GM06990 (cell line): ENCODE results near the gene DNAJC21.

Experiments used
- DNase-seq: peaks from one replicate; pipeline ENCODE4 v3.0.0-alpha.2; 2011; ENCODE audit not compliant: insufficient read length; ENCODE audit errors: extremely low read depth
- H3K27me3 ChIP-seq: replicated peaks from 2 replicates; pipeline ENCODE4 v1.6.0; 2011; ENCODE audit warnings: low read length; ENCODE audit not compliant: control insufficient read depth, insufficient read depth
- H3K36me3 ChIP-seq: 2 replicates; pipeline ENCODE4 v1.5.1; 2011; ENCODE audit warnings: low read length; ENCODE audit not compliant: control insufficient read depth, insufficient read depth
- H3K4me3 ChIP-seq: replicated peaks from 2 replicates; pipeline ENCODE4 v1.5.1; 2011; ENCODE audit warnings: low read depth, mild to moderate bottlenecking, control low read depth, low read length
- TF ChIP-seq, protein P1 (sequence below): IDR thresholded peaks from 2 replicates; pipeline ENCODE4 v1.5.1; 2011; ENCODE audit warnings: low read length, control low read depth, mild to moderate bottlenecking, inconsistent platforms; ENCODE audit not compliant: insufficient read depth, poor library complexity, severe bottlenecking

DNAJC21 gene

DNA sequence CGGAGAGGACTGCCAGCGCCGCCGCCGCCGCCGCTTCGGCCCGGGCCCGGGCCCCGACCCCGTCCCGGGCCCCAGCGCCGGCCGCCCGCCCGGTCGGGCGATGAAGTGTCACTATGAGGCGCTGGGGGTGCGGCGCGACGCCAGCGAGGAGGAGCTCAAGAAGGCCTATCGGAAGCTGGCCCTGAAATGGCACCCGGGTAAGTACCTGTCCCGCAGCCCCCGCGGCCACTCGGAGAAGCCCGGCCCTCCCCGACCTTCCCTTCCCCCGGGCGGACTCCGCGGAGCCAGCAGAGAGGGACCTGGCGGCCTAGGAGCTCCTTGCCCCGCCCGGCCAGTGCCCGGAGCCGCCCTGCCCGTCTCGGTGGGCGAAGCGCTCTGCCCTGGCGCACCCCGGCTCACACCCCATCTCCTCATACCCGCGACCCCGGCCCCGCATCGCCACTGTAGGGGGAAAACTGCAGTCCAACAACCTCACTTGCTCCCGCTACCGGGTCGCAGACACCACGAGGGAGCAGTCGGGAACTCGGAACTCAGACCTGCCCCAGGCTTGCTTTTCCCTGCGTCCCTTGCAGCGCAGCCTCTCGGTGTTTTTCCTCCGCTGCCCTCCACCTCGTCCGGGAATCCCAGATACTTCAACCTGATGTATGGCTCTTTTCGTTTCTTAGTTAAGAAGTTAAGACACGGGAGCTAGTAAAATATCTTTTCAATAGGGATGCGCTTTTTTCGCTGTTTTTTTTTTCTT is 532 bp downstream of the DNAJC21 start:
- peak; percentile 87 for DNase-seq
- Histone ChIP-seq H3K36me3 (no peaks in the 10 kb centered on the region; the same call in none of the 2 replicates), H3K4me3 (peak overlapping the region; percentile 98), H3K27me3 (no peaks in the 10 kb centered on the region)
- TF ChIP-seq, protein P1, sequence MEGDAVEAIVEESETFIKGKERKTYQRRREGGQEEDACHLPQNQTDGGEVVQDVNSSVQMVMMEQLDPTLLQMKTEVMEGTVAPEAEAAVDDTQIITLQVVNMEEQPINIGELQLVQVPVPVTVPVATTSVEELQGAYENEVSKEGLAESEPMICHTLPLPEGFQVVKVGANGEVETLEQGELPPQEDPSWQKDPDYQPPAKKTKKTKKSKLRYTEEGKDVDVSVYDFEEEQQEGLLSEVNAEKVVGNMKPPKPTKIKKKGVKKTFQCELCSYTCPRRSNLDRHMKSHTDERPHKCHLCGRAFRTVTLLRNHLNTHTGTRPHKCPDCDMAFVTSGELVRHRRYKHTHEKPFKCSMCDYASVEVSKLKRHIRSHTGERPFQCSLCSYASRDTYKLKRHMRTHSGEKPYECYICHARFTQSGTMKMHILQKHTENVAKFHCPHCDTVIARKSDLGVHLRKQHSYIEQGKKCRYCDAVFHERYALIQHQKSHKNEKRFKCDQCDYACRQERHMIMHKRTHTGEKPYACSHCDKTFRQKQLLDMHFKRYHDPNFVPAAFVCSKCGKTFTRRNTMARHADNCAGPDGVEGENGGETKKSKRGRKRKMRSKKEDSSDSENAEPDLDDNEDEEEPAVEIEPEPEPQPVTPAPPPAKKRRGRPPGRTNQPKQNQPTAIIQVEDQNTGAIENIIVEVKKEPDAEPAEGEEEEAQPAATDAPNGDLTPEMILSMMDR, result no peak

DNA sequence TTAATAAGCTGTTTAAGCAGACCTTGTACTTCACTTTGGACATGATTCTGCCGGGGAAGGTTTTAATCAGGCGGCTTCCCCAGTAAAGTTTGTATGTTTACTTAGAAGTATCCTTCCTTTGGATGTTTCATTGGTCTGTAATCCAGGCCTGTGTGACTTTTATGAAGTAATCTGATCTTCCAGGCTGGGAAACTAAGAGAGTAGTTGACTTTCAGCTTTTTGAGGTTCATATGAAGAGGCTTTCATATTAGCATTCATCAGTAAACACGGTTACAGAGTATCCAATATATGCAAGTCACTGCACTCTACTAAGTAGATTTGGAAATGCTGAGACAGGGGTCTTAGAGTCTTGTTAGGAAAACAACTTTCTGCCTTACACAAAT is 1.1 kb downstream of the DNAJC21 start:
- Histone ChIP-seq H3K4me3 (peak overlapping the region; percentile 98), H3K36me3 (no peaks in the 10 kb centered on the region; the same call in none of the 2 replicates), H3K27me3 (no peaks in the 10 kb centered on the region)
- TF ChIP-seq, protein P1, result no peak
- no peak for DNase-seq

DNA sequence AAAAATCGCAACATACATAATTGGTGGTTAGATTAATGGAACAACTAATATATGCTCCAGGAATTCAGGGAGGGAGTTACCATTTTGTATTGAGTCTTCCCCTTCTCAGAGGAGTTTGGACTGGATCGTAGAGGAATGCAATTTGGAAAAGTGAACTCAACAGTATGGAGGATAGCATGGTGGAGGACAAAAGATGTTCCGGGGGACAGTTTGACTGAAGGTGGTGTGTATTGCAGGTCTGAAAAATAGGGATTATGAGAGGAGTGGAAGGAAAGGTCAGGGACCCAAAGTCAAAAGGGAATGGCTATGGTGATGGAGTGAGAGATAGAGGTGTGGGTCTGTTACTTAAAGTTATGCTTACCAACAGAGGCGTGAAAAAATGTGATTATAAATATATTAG is 1.5 kb downstream of the DNAJC21 start:
- Histone ChIP-seq H3K27me3 (no peaks in the 10 kb centered on the region), H3K36me3 (no peaks in the 10 kb centered on the region; the same call in none of the 2 replicates), H3K4me3 (peak overlapping the region; percentile 98)
- no peak for DNase-seq
- TF ChIP-seq, protein P1, result no peak

DNA sequence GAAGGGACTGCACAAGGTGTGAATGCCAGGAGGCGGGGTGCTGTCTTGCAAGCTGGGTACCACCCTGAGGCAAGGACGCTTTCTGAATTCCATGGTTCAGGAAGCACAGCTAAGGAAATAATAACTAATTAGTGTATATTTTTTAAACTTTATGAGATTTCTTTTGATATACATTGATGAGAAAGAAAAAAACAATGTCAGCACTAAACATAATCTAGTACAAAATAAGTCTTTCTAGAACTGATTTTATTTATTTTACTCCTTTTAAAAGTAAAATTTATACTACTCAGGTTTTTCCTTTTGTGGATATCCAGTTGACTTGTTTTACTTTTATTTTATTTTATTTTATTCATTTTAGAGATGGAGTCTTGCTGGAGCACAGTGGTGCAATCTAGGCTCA is 3.6 kb downstream of the DNAJC21 start:
- Histone ChIP-seq H3K27me3 (no peaks in the 10 kb centered on the region), H3K36me3 (peaks cover 3% of the 10 kb centered on the region), H3K4me3 (no peak overlapping the region)
- TF ChIP-seq, protein P1, result no peak
- no peak for DNase-seq

DNA sequence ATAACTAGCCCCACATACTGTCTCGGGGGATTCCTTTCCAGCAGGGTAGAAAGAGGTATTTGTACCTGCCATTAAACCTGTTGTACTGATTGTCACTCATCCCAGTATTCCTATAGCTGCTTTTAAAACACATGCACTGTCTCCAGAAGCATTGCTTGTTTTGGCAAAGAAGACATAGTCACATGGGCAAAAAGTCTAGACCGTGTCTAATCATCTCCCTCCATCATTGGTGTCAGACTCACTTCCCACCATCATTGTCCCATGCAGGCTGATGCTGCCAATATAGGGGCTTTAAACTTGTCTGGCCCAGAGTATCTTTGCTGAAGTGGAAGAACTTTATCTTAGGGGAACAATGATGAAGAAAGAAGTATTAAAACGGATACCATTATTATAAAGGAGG is 12.6 kb downstream of the DNAJC21 start:
- no peak overlapping the region for H3K4me3 ChIP-seq
- no peaks in the 10 kb centered on the region for H3K27me3 ChIP-seq
- TF ChIP-seq, protein P1, result no peak
- peaks cover 8% of the 10 kb centered on the region for H3K36me3 ChIP-seq
- no peak for DNase-seq

DNA sequence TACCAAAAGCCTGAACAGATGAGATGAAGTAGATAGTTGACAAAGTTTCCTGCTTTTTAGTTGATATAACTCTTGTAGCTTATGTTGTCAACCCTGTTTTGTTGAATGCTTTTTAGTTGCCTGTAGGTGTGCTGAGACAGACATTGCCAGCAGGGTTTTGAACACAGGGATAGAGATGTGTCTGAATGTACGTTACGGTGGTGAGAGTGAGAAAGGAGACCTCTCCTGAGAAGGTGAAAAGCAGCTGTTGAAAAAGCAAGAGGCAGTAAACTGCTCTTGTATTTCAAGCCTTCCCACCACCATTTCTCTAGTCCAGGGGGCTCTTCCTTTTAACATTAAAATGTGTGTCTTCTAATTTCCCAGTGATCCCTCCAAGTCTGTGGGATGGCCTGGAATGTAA is 14.7 kb downstream of the DNAJC21 start:
- H3K36me3 ChIP-seq, result peaks cover 3% of the 10 kb centered on the region
- TF ChIP-seq, protein P1, result no peak

More for the DNA sequence above, 14.7 kb downstream of the DNAJC21 start:
- DNase-seq, result no peak
- Histone ChIP-seq H3K4me3 (no peak overlapping the region), H3K27me3 (no peaks in the 10 kb centered on the region)
